ENCODE results near the gene UROD.

- TF ChIP-seq POLR2A (IDR thresholded peaks at IDR 0.05) (no peak), POLR2AphosphoS5 (IDR thresholded peaks at IDR 0.05) (no peak), CTCF (IDR thresholded peaks at IDR 0.05 in 8 of 11, conservative IDR thresholded peaks at IDR 0.05 in 3 of 11) (no peak)
These were observed 23.7 kb downstream of the UROD start for GRCh38 chr1:45035631-45036301.

Data from spleen (tissue), 7 donors.